Measurements from ENCODE around the gene NGEF. TPM values are rescaled to one million over a fixed set of nuclear protein-coding genes. Genes with fewer than 3 reads are reported as not detected.
"Not testable (repeated sequence)": the region's sequence is repeated elsewhere in the genome, so short reads cannot be mapped to it uniquely, and the experiment has no call there.

NGEF gene
- total RNA-seq, 2 experiments from 2014 or later = 0.63 TPM; not detected in 1

DNA sequence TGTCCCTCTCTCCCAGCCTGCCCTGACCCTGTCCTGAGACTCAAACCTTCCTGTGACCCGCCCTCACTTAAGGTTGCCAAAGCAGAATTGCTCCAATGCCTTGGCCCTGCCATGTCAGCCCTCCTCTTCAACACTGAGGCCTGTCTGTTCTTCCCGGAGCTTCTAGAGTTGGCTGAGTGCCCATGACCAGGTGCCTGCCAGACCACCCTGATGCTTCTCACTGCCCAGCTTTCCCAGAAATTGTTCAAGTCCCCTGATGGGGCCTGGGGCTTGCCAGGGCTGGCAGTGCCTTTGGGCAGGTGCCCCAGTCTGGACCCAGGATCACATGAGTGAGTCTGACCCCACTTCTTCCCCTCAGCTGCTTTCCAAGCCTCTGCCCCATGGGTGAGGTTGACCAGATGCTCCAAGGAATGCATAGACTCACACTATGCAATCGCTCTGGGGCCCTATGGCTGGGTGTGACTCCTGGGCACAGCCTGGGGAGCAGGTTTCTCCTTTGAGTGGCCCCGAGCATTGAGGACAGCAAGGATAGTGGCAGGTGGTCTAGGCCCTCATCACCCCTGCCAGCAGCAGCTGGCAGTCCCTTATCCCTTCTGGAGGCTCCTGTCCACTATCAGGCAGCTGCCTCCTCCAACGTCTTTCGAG is 44.0 kb upstream of the NGEF start:
- no peak overlapping the region for H3K27ac Mint-ChIP-seq
- DNase-seq = no peak
- intact Hi-C loops (cut with micrococcal nuclease) = loop anchor here (10.0 kb wide), 1 partner anchor 202 kb away; no protein-coding TSS in a partner anchor

DNA sequence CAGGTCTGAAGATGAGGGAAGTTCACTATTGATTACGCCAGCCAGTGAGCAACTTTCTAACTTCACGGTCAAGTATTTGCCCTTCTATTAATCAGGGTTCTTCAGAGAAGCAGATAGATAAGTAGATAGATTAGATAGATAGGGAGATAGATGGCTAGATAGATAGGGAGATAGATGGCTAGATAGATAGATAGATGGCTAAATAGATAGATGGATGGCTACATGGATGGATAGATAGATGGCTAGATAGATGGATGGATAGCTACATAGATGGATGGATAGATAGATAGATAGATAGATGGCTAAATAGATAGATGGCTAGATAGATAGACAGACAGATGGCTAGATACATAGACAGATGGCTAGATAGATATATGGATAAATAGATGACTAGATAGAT is 42.3 kb upstream of the NGEF start:
- H3K9me3 Mint-ChIP-seq = no peaks in the 10 kb centered on the region
- POLR2A ChIA-PET = no interaction called here
- DNase-seq (no peak), ATAC-seq (no peak)
- H3K4me3 Mint-ChIP-seq = no peak overlapping the region
- peaks cover 14% of the 10 kb centered on the region for H3K4me1 Mint-ChIP-seq (ENCODE audit: low read depth)
- TF ChIP-seq, protein P1, sequence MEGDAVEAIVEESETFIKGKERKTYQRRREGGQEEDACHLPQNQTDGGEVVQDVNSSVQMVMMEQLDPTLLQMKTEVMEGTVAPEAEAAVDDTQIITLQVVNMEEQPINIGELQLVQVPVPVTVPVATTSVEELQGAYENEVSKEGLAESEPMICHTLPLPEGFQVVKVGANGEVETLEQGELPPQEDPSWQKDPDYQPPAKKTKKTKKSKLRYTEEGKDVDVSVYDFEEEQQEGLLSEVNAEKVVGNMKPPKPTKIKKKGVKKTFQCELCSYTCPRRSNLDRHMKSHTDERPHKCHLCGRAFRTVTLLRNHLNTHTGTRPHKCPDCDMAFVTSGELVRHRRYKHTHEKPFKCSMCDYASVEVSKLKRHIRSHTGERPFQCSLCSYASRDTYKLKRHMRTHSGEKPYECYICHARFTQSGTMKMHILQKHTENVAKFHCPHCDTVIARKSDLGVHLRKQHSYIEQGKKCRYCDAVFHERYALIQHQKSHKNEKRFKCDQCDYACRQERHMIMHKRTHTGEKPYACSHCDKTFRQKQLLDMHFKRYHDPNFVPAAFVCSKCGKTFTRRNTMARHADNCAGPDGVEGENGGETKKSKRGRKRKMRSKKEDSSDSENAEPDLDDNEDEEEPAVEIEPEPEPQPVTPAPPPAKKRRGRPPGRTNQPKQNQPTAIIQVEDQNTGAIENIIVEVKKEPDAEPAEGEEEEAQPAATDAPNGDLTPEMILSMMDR (IDR thresholded peaks at IDR 0.05) = no peak
- intact Hi-C loops (cut with micrococcal nuclease) = loop anchor here (10.0 kb wide), 1 partner anchor 201 kb away; no protein-coding TSS in a partner anchor
- H3K27ac Mint-ChIP-seq = no peak overlapping the region
- no peaks in the 10 kb centered on the region for H3K36me3 Mint-ChIP-seq (ENCODE audit: low read depth)
- peaks cover 3% of the 10 kb centered on the region for H3K27me3 Mint-ChIP-seq
- CTCF ChIA-PET = interaction anchor here (0.9 to 4.8 kb wide), 12 partner anchors 9 to 283 kb away, joined by 3 to 38 read pairs (median 6); no protein-coding TSS in a partner anchor

More for the DNA sequence above, 44.0 kb upstream of the NGEF start:
- ATAC-seq = no peak
- ChIA-PET CTCF (no interaction called here), POLR2A (interaction anchor here (1.3 kb wide), 1 partner anchor 86 kb away, joined by 3 read pairs; no protein-coding TSS in a partner anchor)
- Mint-ChIP-seq H3K9me3 (no peaks in the 10 kb centered on the region), H3K27me3 (peaks cover 1% of the 10 kb centered on the region), H3K36me3 (ENCODE audit: low read depth) (no peaks in the 10 kb centered on the region), H3K4me1 (ENCODE audit: low read depth) (peaks cover 14% of the 10 kb centered on the region), H3K4me3 (no peak overlapping the region)
- TF ChIP-seq, protein P1 (IDR thresholded peaks at IDR 0.05) = no peak

DNA sequence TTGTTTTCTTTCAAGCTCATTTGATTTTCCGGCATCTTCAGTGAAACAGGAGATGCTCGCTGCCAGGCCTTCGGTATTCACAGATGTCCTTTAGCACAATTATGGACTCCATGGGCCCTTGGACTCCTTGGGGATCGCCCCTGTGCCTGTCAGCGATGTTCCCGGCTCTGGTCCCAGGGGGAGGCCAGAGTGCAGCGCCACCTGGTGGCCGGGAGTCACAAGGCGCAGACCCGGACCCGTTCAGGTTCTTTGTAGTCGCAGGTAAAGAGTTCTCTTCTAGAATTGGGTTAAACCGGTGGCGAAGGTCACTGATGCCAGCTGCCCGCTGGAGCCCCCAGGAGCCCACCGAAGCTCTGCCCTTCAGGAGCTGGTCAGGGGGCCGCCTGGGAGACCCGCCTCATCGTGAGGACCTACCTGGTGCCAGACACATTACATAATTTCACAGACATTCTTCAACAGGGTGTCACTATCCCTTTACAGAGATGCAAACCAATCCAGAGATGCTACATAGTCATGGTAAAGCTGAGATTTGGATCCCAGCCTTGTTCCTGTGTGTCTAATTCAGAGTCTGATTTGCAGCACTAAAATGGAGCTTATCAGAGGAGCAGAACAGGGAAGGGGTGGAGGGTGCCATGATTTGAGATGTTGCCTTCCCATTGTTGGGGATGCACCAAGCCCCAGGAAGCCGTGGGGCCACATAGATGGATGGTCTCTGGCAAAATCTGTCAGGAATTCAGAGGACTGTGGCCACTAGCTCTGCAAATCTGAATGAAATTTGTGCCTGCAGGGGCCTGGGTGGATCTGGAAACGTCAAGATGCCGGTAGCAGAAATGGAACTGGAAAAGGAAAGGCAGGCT is 41.1 kb upstream of the NGEF start:
- intact Hi-C loops (cut with micrococcal nuclease) = loop anchor here (10.0 kb wide), 1 partner anchor 199 kb away; no protein-coding TSS in a partner anchor
- Mint-ChIP-seq H3K27me3 (peaks cover 3% of the 10 kb centered on the region), H3K4me1 (ENCODE audit: low read depth) (peaks cover 7% of the 10 kb centered on the region), H3K36me3 (ENCODE audit: low read depth) (no peaks in the 10 kb centered on the region), H3K27ac (no peak overlapping the region), H3K4me3 (no peak overlapping the region), H3K9me3 (no peaks in the 10 kb centered on the region)
- POLR2A ChIA-PET = interaction anchor here (1.3 to 1.6 kb wide), 3 partner anchors 22 to 217 kb away, joined by 3 to 6 read pairs (median 5); no protein-coding TSS in a partner anchor
- ATAC-seq = peak; percentile 85
- CTCF ChIA-PET = interaction anchor here (0.6 to 4.8 kb wide), 84 partner anchors 9 to 383 kb away, joined by 3 to 38 read pairs (median 4); partner anchors contain the start of genes ATG16L1 and NEU2
- TF ChIP-seq, protein P1 (IDR thresholded peaks at IDR 0.05) = peak; percentile 96
- DNase-seq = peak; percentile 83

DNA sequence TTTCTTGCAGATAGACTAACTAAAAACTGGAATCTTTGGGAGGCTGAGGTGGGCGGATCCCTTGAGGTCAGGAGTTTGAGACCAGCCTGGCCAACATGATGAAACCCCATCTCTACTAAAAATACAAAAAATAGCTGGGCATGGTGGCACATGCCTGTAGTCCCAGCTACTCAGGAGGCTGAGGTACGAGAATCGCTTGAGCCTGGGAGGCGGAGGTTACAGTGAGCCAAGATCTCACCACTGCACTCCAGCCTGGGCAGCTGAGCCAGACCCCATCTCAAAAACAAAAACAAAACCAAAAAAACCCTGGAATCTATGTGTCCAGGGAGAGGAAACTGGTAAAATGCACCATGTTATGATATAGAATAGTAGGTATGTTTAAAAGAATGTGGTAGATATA is 39.5 kb upstream of the NGEF start:
- not testable (repeated sequence) for H3K9me3 Mint-ChIP-seq; H3K4me1 Mint-ChIP-seq (ENCODE audit: low read depth); H3K36me3 Mint-ChIP-seq (ENCODE audit: low read depth); H3K27me3 Mint-ChIP-seq; H3K4me3 Mint-ChIP-seq; H3K27ac Mint-ChIP-seq; ATAC-seq; DNase-seq
- POLR2A ChIA-PET = interaction anchor here (1.6 kb wide), 1 partner anchor 23 kb away, joined by 6 read pairs; no protein-coding TSS in a partner anchor
- CTCF ChIA-PET = interaction anchor here (1.2 to 4.8 kb wide), 12 partner anchors 12 to 293 kb away, joined by 3 to 38 read pairs (median 10); partner anchors contain the start of genes ATG16L1 and NEU2
- intact Hi-C loops (cut with micrococcal nuclease) = loop anchor here (10.0 kb wide), 1 partner anchor 198 kb away; no protein-coding TSS in a partner anchor
